GM18502 (cell line): Measurements from ENCODE around the gene ZSCAN22.
A peak's percentile ranks its signal among the peaks of the same experiment; 100 is the strongest.

Source experiments
- ATAC-seq: cut with Tn5 transposase; IDR thresholded peaks from one replicate; pipeline ENCODE4 v1.9.1; 2021; ENCODE audit warnings: mild to moderate bottlenecking; ENCODE audit not compliant: unreplicated experiment, poor library complexity

ZSCAN22 gene

GRCh38 chr19:58317476-58318072 lies 9.2 kb upstream of the ZSCAN22 start:
- no peak for ATAC-seq

DNA sequence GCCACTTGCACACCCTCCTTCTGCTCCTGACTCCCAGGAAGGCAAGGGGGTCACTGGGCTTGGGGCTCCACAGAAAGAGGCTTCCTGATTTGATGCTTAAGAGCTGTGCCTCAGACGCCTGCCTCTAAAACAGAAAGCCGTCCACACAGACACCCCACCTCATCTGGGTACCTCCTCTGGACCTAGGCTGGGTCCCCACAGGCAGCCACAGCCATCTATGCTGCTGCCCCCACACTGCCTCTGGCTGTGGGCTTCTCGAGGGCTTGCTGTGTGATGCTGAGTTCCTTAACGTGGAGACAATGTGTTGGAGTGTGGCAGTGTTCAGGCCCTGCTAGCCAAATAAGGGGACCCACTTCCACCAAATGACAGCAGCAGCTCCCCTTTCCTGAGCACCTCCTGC lies 8.5 kb upstream of the ZSCAN22 start:
- no peak for ATAC-seq

- no peak for ATAC-seq
Observed at GRCh38 chr19:58319241-58319640, 7.6 kb upstream of the ZSCAN22 start.

- ATAC-seq = no peak
Observed at GRCh38 chr19:58325311-58326022, 1.3 kb upstream of the ZSCAN22 start.

DNA sequence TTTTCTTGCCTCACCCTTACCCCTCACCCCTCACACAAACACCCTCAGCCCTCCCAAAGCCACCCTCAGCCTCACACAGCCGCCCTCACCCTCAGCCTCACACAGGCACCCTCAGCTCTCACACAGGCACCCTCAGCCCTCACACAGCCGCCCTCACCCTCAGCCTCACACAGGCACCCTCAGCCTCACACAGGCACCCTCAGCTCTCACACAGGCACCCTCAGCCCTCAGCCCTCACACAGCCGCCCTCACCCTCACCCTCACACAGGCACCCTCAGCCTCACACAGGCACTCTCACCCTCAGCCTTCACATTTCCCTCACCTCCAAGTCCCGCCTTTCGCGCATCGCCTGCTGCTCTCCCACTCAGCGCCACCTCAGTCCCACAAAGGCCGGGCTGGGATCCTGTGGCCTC lies 287 bp upstream of the ZSCAN22 start:
- ATAC-seq = peak; percentile 22

DNA sequence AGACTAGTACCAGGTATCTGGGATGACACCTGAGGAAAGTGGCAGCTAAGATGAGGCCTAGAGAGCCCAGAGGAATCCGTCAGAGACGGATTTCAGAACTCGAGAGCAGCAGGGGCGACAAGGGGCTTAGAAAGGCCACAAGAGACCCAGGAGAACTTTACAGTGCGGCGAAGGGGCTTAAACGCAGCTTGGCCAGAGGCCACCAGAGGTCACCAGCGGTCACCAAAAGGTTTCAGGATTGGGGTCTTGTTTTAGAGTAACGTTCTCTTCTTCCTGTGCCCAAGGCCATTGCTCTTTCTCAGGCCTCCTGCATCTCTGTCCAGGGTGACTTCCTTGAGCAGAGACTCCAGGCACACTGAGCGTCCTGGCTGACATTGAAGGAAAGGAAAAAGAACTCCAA lies 2.2 kb downstream of the ZSCAN22 start:
- ATAC-seq = no peak

- no peak for ATAC-seq
Observed at GRCh38 chr19:58330458-58330857, 3.7 kb downstream of the ZSCAN22 start.

DNA sequence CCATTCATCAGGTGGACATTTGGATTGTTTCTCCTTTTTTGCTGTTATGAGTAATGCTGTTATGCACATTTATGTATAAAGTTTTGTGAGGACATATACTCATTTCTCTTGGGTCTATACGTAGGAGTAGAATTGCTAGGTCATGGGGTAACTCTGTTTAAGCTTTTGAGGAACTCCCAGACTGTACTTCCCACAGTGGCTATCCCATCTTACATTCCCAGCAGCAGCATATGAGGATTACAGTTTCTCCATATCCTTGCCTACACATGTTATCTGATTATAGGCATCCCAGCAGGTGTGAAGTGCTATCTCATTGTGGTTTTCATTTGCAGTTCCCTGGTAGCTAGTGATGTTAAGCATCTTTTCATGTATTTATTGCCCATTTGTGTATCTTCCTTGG lies 5.9 kb downstream of the ZSCAN22 start:
- no peak for ATAC-seq

DNA sequence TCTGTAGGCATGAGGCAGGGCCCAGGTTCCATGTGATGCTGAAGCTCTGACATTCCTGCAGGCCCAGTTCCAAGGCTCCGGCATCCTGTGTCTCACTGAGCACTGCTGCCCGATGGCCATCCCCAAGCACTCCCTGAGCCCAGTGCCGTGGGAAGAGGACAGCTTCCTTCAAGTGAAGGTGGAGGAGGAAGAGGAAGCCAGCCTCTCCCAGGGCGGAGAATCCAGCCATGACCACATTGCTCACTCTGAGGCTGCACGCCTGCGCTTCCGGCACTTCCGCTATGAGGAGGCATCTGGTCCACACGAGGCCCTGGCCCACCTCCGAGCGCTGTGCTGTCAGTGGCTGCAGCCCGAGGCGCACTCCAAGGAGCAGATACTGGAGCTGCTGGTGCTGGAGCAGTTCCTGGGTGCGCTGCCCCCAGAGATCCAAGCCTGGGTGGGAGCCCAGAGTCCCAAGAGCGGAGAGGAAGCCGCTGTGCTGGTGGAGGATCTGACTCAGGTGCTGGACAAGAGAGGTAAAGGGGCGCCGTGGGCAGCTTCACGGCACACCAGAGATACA lies 8.0 kb downstream of the ZSCAN22 start:
- ATAC-seq = no peak

- no peak for ATAC-seq
Observed at GRCh38 chr19:58335630-58336029, 8.8 kb downstream of the ZSCAN22 start.

- ATAC-seq = no peak
Observed at GRCh38 chr19:58336216-58336615, 9.4 kb downstream of the ZSCAN22 start.

GRCh38 chr19:58336820-58337219 lies 10.0 kb downstream of the ZSCAN22 start:
- ATAC-seq = no peak

- ATAC-seq = no peak
Observed at GRCh38 chr19:58338336-58338735, 11.5 kb downstream of the ZSCAN22 start.

- ATAC-seq = no peak
Observed at GRCh38 chr19:58338825-58339558, 12.2 kb downstream of the ZSCAN22 start.

- ATAC-seq = no peak
Observed at GRCh38 chr19:58345558-58345957, 18.8 kb downstream of the ZSCAN22 start.

GRCh38 chr19:58346961-58347929 lies 20.5 kb downstream of the ZSCAN22 start:
- ATAC-seq = peak; percentile 88

DNA sequence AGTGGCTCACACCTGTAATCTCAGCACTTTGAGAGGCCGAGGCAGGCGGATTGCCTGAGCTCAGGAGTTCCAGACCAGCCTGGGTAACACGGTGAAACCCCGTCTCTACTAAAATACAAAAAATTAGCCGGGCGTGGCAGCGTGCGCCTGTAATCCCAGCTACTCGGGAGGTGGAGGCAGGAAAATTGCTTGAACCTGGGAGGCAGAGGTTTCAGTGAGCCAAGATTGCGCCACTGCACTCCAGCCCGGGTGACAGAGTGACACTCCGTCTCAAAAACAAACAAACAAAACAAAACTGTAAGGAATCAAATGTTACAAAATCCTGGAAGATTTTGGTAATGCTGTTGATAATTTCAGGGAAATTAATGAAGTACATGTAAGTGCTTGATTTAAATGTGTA lies 21.3 kb downstream of the ZSCAN22 start:
- ATAC-seq = peak; percentile 8

DNA sequence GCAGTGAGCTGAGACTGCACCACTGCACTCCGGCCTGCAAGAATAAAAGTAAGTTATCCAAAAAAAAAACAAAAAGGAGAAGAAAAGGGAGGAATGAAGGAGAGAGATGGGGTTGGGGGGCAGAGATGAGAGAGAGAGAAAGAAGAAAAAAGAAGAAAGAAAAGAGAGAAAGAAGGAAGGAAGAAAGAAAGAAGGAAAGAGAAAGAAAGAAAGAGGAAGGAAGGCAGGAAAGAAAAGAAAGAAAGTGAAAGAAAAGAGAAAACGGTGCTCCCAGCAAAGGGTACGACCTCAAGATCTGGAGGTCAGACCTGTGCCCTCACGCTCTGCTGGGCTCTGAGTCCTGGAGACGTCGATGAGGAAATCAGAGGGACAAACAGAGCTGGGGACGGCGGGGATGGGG lies 22.8 kb downstream of the ZSCAN22 start:
- ATAC-seq = no peak

DNA sequence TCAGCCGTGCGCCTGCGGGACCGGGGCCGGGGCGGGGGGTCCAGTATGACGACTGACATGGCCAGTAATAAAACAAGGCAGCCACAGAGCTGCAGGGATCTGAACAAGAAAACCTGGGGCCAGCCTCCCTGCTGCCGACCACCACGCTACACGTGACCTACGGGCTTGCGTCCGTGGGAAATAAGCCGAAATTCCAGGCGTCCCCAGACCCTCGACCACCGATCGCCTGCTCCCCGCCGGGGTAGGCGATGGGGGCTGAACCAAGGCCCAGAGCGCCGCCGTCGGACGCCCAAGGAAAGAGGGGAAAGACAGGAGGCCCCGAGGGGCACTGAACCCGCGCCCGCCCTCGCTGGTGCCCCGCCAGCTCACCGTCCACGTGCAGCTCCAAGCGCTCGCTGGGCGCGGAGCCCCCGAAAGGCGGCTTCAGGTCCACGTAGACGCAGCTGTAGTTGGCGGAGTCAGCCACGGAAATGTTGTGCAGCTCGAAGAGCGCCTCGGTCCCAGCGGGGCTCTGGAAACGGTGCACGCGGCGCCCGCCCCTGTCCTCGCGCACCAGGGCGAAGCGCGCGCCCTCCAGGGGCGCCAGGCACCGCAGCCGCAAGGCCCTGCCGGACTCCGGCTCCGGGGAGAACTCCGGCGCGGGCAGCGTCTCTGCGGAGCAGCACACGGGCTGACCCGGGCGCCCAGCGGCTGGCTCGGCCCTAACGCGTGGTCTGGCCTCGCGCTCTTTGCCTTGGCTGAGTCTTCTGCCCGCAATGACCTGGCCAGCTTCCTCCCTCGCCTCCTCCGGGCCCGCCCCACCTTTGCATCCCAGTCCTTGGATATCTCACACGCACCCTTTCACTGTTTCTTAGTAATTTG lies 23.4 kb downstream of the ZSCAN22 start:
- no peak for ATAC-seq
